Activated CD4-positive, alpha-beta T cell treated with anti-CD3 and anti-CD28 coated beads, Interleukin-2, amount 10 ng/mL, durations not matched to agents 7 days and 5 days (primary cell): ENCODE data around the gene FKBP4. TPM values are rescaled to one million over a fixed set of nuclear protein-coding genes. Genes with fewer than 3 reads are reported as not detected.
A peak's percentile ranks its signal among the peaks of the same experiment; 100 is the strongest.

ENCODE experiments used
- CTCF ChIA-PET: fragments of 350-600 bp; sonication (Branson Sonifier 250); formaldehyde crosslinking; loops from one replicate; lab custom pipeline; 2021; ENCODE audit warnings: antibody characterized with exemption; lab: Charles Lee
- POLR2A ChIA-PET: fragments of 350-600 bp; sonication (Branson Sonifier 250); formaldehyde crosslinking; loops from one replicate; lab custom pipeline; 2021; ENCODE audit warnings: antibody characterized with exemption; lab: Charles Lee
- DNase-seq: peaks from one replicate; pipeline ENCODE4 v3.0.0-alpha.2; 2020
- H3K27ac Mint-ChIP-seq: one replicate; pipeline ENCODE4 v1.8.0; 2021; ENCODE audit warnings: mild to moderate bottlenecking, moderate library complexity, mixed read lengths
- H3K27me3 Mint-ChIP-seq: one replicate; pipeline ENCODE4 v1.8.0; 2021; ENCODE audit warnings: mixed read lengths
- H3K36me3 Mint-ChIP-seq: one replicate; pipeline ENCODE4 v1.8.0; 2021; ENCODE audit warnings: low read depth, mixed read lengths
- H3K4me1 Mint-ChIP-seq: one replicate; pipeline ENCODE4 v1.8.0; 2021; ENCODE audit warnings: mixed read lengths
- H3K4me3 Mint-ChIP-seq: one replicate; pipeline ENCODE4 v1.8.0; 2021; ENCODE audit warnings: mild to moderate bottlenecking, moderate library complexity, mixed read lengths
- H3K9me3 Mint-ChIP-seq: one replicate; pipeline ENCODE4 v1.8.0; 2021; ENCODE audit warnings: mixed read lengths
- total RNA-seq, 2 experiments: library from RNA; stranded (reverse); gene quantifications; one replicate each; pipeline ENCODE4 v1.2.3, GENCODE V29; 2021

FKBP4 gene, protein sequence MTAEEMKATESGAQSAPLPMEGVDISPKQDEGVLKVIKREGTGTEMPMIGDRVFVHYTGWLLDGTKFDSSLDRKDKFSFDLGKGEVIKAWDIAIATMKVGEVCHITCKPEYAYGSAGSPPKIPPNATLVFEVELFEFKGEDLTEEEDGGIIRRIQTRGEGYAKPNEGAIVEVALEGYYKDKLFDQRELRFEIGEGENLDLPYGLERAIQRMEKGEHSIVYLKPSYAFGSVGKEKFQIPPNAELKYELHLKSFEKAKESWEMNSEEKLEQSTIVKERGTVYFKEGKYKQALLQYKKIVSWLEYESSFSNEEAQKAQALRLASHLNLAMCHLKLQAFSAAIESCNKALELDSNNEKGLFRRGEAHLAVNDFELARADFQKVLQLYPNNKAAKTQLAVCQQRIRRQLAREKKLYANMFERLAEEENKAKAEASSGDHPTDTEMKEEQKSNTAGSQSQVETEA
- total RNA-seq: 10 to 100 TPM; 47.2 to 68.2 TPM

DNA sequence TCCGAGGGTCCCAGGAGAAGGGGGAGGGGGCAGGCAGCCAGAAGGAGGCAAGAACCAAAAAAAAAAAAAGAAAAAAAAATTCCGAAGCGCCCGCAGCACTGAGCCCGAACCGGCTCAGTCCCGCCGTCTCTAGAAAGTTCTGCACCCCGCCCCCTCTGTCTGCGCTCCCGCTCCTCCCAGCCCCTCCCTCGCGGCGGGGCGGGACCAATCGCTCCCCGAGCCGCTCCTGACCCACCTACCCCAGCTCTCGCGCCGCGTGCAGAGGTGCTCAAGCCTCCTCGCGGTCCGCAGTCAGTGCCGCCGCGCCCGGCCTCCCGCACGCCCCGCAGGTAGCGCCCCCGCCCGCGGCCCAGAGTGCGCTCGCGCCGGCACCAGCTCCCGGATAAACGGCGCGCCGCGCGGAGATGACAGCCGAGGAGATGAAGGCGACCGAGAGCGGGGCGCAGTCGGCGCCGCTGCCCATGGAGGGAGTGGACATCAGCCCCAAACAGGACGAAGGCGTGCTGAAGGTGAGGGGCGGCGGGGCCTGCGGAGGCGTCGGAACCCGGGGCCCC lies at the start of gene FKBP4:
TSS of gene FKBP4 (plus strand) at position 235 of the 554 bp plus-strand sequence. CDS start at position 405, 170 bp downstream.
- POLR2A ChIA-PET: no interaction called here
- CTCF ChIA-PET: interaction anchor here (1.1 kb wide), 1 partner anchor 11 kb away, joined by 8 read pairs; no protein-coding TSS in a partner anchor
- Mint-ChIP-seq H3K36me3 (peaks cover 26% of the 10 kb centered on the region), H3K27ac (peak within 1 kb of the TSS; percentile 90), H3K4me3 (peak within 1 kb of the TSS; percentile 89), H3K4me1 (peaks cover 19% of the 10 kb centered on the region), H3K9me3 (no peaks in the 10 kb centered on the region), H3K27me3 (peaks cover 5% of the 10 kb centered on the region)
- peak; percentile 90 for DNase-seq

DNA sequence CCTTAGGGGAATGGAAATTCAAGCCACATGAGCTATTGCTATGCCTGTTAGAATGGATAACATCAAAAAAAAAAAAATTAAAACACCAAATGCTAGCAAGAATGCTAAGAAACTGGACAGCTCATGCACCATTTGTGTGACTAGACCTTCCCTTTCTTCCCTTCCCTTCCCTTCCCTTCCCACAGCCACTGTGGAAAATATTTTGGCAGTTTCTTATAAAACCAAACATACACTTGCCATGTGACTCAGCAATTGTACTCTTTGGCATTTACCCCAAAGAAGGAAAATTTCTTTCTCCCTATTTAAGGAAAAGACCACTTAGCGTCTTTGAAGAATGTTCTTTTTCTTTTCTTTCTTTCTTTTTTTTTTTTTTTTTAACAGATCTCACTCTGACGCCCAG lies 49.1 kb upstream of the FKBP4 start:
- CTCF ChIA-PET: interaction anchor here (0.6 kb wide), 1 partner anchor 581 kb away, joined by 5 read pairs; no protein-coding TSS in a partner anchor
- H3K27ac Mint-ChIP-seq: no peak overlapping the region
- H3K4me1 Mint-ChIP-seq: no peaks in the 10 kb centered on the region
- POLR2A ChIA-PET: no interaction called here
- no peak overlapping the region for H3K4me3 Mint-ChIP-seq
- DNase-seq: no peak
- H3K36me3 Mint-ChIP-seq: no peaks in the 10 kb centered on the region
- peaks cover 18% of the 10 kb centered on the region for H3K27me3 Mint-ChIP-seq
- no peaks in the 10 kb centered on the region for H3K9me3 Mint-ChIP-seq

DNA sequence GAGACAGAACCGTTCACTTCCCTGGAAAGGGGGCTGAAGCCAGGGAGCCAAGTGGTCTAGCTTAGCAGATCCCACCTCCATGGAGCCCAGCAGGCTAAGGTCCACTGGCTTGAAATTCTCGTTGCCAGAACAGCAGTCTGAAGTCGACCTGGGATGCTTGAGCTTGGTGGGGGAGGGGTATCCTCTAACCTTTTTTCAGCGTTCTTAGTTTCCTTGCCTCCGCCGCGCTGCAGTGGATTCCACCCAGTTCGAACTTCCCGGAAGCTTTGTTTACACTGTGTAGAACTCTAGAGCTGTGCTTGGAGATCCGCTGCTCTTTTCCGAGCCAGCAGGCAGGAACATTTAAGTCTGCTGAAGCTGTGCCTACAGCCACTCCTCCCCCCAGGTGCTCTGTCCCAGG lies 45.2 kb upstream of the FKBP4 start:
- POLR2A ChIA-PET: no interaction called here
- H3K36me3 Mint-ChIP-seq: no peaks in the 10 kb centered on the region
- H3K9me3 Mint-ChIP-seq: no peaks in the 10 kb centered on the region
- H3K27ac Mint-ChIP-seq: no peak overlapping the region
- H3K27me3 Mint-ChIP-seq: peaks cover 36% of the 10 kb centered on the region
- CTCF ChIA-PET: no interaction called here
- no peak for DNase-seq
- no peaks in the 10 kb centered on the region for H3K4me1 Mint-ChIP-seq
- H3K4me3 Mint-ChIP-seq: no peak overlapping the region

DNA sequence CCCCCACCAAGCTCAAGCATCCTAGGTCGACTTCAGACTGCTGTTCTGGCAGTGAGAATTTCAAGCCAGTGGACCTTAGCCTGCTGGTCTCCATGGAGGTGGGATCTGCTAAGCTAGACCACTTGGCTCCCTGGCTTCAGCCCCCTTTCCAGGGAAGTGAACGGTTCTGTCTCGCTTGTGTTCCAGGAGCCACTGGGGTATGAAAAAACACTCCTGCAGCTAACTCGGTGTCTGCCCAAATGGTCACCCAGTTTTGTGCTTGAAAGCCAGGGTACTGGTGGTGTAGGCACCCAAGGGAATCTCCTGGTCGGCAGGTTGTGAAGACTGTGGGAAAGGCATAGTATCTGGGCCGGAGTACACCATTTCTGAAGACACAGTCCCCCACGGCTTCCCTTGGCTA lies 44.6 kb upstream of the FKBP4 start:
- DNase-seq: no peak
- CTCF ChIA-PET: interaction anchor here (1.6 kb wide), 1 partner anchor 66 kb away, joined by 3 read pairs; no protein-coding TSS in a partner anchor
- Mint-ChIP-seq H3K27me3 (peaks cover 34% of the 10 kb centered on the region), H3K36me3 (no peaks in the 10 kb centered on the region), H3K4me1 (no peaks in the 10 kb centered on the region), H3K4me3 (no peak overlapping the region), H3K9me3 (no peaks in the 10 kb centered on the region), H3K27ac (no peak overlapping the region)
- POLR2A ChIA-PET: no interaction called here

DNA sequence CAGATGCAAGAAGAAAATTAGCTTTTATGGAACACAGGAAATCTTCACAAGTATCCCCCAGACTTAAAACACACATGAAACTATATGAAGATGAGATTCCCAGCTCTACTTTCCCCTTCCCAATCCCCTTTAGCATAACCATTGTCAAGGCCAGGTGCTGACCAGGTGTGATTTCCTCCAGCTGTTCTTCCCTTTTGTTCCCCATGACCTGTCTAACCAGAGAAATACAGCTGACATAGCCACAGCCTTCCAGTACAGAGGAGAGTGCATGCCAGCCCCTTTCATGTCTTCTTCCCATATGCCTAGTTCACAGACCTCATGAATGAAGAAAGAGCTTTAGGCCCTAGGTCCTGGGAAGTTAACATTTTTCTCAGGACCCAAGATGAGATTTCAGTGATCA lies 43.5 kb upstream of the FKBP4 start:
- H3K27ac Mint-ChIP-seq: no peak overlapping the region
- DNase-seq: no peak
- no peaks in the 10 kb centered on the region for H3K9me3 Mint-ChIP-seq
- POLR2A ChIA-PET: no interaction called here
- H3K27me3 Mint-ChIP-seq: peaks cover 36% of the 10 kb centered on the region
- H3K4me1 Mint-ChIP-seq: no peaks in the 10 kb centered on the region
- CTCF ChIA-PET: interaction anchor here (0.9 to 1.6 kb wide), 3 partner anchors 12 to 67 kb away, joined by 3 read pairs; no protein-coding TSS in a partner anchor
- H3K36me3 Mint-ChIP-seq: no peaks in the 10 kb centered on the region
- no peak overlapping the region for H3K4me3 Mint-ChIP-seq

DNA sequence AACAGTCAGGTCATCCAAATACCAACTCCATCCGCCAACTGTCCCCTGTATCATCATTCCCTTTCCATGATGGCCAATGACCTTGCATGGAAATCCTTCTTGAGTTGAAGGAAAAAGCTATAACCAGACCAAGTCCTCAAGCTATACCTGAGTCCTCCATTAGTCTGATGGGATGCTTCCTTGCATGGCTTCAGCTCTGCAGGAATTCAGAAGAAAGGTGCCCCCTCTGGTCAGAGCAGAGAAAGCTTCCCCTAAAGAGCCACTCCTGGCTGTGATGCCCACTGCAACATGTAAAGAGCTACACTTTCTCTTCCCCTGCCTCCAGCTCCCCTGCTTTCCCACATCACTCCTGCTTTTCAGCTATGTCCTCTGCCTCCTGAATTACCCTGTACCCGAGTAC lies 43.1 kb upstream of the FKBP4 start:
- no peaks in the 10 kb centered on the region for H3K36me3 Mint-ChIP-seq
- H3K4me1 Mint-ChIP-seq: no peaks in the 10 kb centered on the region
- no peak overlapping the region for H3K27ac Mint-ChIP-seq
- peaks cover 33% of the 10 kb centered on the region for H3K27me3 Mint-ChIP-seq
- POLR2A ChIA-PET: no interaction called here
- DNase-seq: no peak
- H3K4me3 Mint-ChIP-seq: no peak overlapping the region
- no peaks in the 10 kb centered on the region for H3K9me3 Mint-ChIP-seq
- CTCF ChIA-PET: interaction anchor here (0.9 to 1.6 kb wide), 3 partner anchors 12 to 67 kb away, joined by 3 read pairs; no protein-coding TSS in a partner anchor

DNA sequence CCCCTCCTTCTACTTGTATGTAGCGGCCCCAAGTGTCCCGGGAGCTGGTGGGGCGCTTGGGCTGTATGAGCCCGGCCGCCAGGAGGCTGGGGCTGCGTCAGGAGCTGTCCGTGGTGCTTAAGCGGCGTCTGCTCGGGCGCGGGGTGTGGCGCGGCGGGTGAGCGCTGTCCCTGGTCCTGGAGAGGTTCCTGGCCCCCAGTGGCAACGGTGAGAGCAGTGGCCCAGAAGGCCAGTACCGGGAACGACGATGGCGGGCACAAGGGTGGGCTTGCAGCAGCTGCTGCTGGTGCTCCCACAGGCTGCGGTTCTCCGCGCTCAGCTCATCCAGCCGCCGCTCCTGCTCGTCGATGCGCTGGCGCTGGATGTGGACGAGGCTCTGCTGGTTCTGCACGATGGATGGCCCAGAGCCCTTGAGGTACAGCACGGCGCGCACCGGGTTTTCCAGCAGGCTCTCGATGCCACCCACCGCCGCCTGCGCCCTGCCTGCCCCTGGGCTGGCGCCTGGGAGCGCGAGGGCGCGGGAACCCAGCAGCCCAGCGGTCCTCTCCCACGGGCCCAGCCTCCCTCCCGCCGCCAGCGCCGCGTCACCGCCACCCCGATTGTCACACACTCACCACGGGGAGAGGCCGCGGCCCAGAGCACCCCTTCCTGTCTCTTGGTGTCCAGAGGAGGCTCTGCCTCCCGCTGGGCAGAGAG lies 41.9 kb upstream of the FKBP4 start:
- POLR2A ChIA-PET: no interaction called here
- Mint-ChIP-seq H3K4me1 (no peaks in the 10 kb centered on the region), H3K9me3 (no peaks in the 10 kb centered on the region), H3K4me3 (no peak overlapping the region), H3K36me3 (no peaks in the 10 kb centered on the region), H3K27ac (no peak overlapping the region), H3K27me3 (peaks cover 29% of the 10 kb centered on the region)
- CTCF ChIA-PET: interaction anchor here (1.3 kb wide), 1 partner anchor 24 kb away, joined by 3 read pairs; no protein-coding TSS in a partner anchor
- peak; percentile 85 for DNase-seq

DNA sequence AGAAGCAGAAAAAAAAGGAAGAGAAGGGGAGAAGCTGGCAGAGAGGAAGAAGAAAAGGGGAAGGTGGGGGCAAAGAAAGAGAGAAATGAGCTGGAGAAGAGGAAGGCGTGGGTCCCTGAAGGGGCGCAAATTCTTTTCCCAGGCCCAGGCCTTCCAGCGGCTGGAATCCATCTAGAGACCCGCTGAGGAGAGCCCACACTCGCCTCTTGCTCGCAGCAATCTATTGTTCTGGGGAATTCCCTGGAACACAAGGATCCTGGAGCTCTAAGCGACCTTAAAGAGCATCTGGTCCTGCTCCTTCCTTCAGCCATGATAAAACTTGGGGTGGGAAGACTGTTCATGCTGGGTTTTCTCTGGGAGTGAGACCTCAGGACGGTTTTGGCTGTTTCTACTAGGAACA lies 41.2 kb upstream of the FKBP4 start:
- Mint-ChIP-seq H3K9me3 (no peaks in the 10 kb centered on the region), H3K27ac (no peak overlapping the region), H3K36me3 (no peaks in the 10 kb centered on the region), H3K4me3 (no peak overlapping the region), H3K27me3 (peaks cover 26% of the 10 kb centered on the region), H3K4me1 (no peaks in the 10 kb centered on the region)
- CTCF ChIA-PET: no interaction called here
- DNase-seq: no peak
- POLR2A ChIA-PET: no interaction called here

DNA sequence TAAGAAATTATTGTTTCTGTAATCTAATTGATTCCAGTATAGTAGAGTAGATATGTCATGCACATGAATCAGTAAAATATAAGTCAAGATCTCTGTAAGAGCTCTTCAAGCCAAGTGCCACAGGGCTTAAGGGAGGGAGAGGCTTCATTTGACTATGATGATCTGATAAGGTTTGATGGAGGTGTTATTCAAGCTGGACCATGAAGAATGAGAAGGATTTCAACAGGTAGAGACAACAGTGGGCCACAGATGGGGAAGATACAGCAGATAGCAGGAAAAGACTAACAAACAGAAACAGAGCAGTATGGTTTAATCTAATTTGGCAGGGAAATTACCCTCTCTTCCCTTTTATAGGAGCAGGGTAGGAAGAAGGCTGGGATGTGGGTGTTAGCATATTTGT lies 40.6 kb upstream of the FKBP4 start:
- Mint-ChIP-seq H3K4me1 (no peaks in the 10 kb centered on the region), H3K36me3 (no peaks in the 10 kb centered on the region), H3K27ac (no peak overlapping the region), H3K27me3 (peaks cover 28% of the 10 kb centered on the region), H3K9me3 (no peaks in the 10 kb centered on the region), H3K4me3 (no peak overlapping the region)
- ChIA-PET POLR2A (no interaction called here), CTCF (no interaction called here)
- DNase-seq: no peak

DNA sequence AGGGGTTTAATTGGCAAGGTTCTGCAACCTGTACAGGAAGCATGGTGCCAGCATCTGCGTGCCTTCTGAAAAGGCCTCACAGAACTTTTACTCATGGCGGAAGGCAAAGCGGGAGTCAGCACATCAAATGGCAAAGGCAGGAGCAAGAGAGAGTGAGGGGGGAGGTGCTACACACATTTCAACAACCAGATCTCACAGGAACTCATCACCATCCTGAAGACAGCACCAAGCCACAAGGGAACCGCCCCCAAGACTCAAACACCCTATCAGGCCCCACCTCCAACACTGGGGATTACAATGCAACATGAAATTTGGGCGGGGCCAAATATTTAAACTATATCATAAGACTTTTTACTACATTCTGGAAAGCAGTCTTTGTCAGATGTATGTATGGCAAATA lies 38.0 kb upstream of the FKBP4 start:
- POLR2A ChIA-PET: no interaction called here
- no peaks in the 10 kb centered on the region for H3K9me3 Mint-ChIP-seq

DNA sequence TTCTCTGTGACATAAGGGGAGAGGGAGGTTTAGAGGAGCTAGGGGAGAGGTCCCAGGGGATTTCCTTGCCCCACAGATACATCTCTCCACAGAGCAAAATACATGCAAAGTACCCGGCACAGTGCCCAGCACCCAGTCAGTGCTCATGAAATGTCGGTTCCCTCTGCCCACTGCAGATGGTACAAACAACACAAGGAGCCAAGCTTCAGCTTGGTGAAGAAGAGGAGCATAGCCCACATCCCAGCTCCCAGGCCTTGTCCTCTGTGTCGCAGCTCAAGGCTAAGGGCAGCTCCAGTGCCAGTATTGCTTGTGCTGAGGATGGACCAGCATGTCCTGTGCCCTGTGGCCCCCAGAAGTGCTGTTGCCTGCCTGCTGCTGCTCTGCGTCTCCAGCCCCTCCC lies 35.0 kb upstream of the FKBP4 start:
- no peaks in the 10 kb centered on the region for H3K4me1 Mint-ChIP-seq
- no peak for DNase-seq
- CTCF ChIA-PET: no interaction called here
- H3K27me3 Mint-ChIP-seq: peaks cover 9% of the 10 kb centered on the region
- POLR2A ChIA-PET: no interaction called here
- H3K4me3 Mint-ChIP-seq: no peak overlapping the region
- H3K36me3 Mint-ChIP-seq: no peaks in the 10 kb centered on the region
- H3K27ac Mint-ChIP-seq: no peak overlapping the region
- no peaks in the 10 kb centered on the region for H3K9me3 Mint-ChIP-seq

More for the DNA sequence above, 38.0 kb upstream of the FKBP4 start:
- no peak for DNase-seq
- H3K27me3 Mint-ChIP-seq: peaks cover 28% of the 10 kb centered on the region
- CTCF ChIA-PET: no interaction called here
- no peaks in the 10 kb centered on the region for H3K4me1 Mint-ChIP-seq
- H3K27ac Mint-ChIP-seq: no peak overlapping the region
- no peak overlapping the region for H3K4me3 Mint-ChIP-seq
- H3K36me3 Mint-ChIP-seq: no peaks in the 10 kb centered on the region

DNA sequence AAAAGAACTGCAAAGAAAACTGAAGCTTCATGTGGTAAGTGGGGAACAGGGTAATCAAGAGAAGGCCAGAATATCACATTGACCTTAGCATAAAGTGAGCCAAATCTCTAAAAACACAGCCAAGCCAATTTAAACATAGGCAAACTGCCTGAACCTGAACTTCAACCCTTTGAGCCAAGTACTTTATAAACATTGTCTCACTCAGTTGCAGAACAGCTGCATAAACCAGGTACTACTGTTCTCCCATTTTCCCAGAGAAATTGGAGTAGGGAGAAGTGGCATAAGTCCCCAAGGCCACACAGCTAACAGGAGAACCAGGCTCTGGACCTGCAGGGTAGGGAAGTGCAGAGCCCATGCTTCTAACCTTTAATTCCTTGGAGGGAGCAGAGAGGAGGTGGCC lies 30.4 kb upstream of the FKBP4 start:
- Mint-ChIP-seq H3K4me3 (no peak overlapping the region), H3K4me1 (no peaks in the 10 kb centered on the region), H3K9me3 (no peaks in the 10 kb centered on the region), H3K27ac (no peak overlapping the region), H3K27me3 (no peaks in the 10 kb centered on the region), H3K36me3 (no peaks in the 10 kb centered on the region)
- DNase-seq: no peak
- POLR2A ChIA-PET: no interaction called here
- CTCF ChIA-PET: interaction anchor here (1.0 kb wide), 1 partner anchor 27 kb away, joined by 3 read pairs; no protein-coding TSS in a partner anchor
